ENCODE results near the gene SPRED2. TPM values are rescaled to one million over a fixed set of nuclear protein-coding genes. Genes with fewer than 3 reads are reported as not detected.

The SPRED2 gene
- total RNA-seq, 2 experiments from 2014 or later = 6.1 to 8.9 TPM

GRCh38 chr2:65292461-65293011 is 139.9 kb downstream of the SPRED2 start:
- ChIA-PET CTCF (interaction anchor here (0.8 to 1.4 kb wide), 2 partner anchors 28 kb away, joined by 3 to 4 read pairs; no protein-coding TSS in a partner anchor), POLR2A (no interaction called here)
- no peak overlapping the region for H3K4me3 Mint-ChIP-seq
- DNase-seq = no peak
- H3K27me3 Mint-ChIP-seq = peaks cover 16% of the 10 kb centered on the region
- no peaks in the 10 kb centered on the region for H3K9me3 Mint-ChIP-seq
- H3K27ac Mint-ChIP-seq = no peak overlapping the region
- intact Hi-C loops (cut with micrococcal nuclease) = no loop called here
- no peaks in the 10 kb centered on the region for H3K36me3 Mint-ChIP-seq
- peaks cover 5% of the 10 kb centered on the region for H3K4me1 Mint-ChIP-seq (ENCODE audit: low read depth)

- Mint-ChIP-seq H3K9me3 (no peaks in the 10 kb centered on the region), H3K27ac (no peak overlapping the region), H3K4me1 (ENCODE audit: low read depth) (peaks cover 3% of the 10 kb centered on the region), H3K4me3 (no peak overlapping the region), H3K27me3 (peaks cover 16% of the 10 kb centered on the region), H3K36me3 (no peaks in the 10 kb centered on the region)
- ChIA-PET CTCF (interaction anchor here (1.4 kb wide), 1 partner anchor 28 kb away, joined by 4 read pairs; no protein-coding TSS in a partner anchor), POLR2A (no interaction called here)
- intact Hi-C loops (cut with micrococcal nuclease) = no loop called here
- DNase-seq = no peak
These were observed 140.3 kb downstream of the SPRED2 start for GRCh38 chr2:65292106-65292400.

- ChIA-PET POLR2A (no interaction called here), CTCF (no interaction called here)
- H3K9me3 Mint-ChIP-seq = no peaks in the 10 kb centered on the region
- no peaks in the 10 kb centered on the region for H3K4me1 Mint-ChIP-seq (ENCODE audit: low read depth)
- H3K27ac Mint-ChIP-seq = no peak overlapping the region
- intact Hi-C loops (cut with micrococcal nuclease) = no loop called here
- no peak for DNase-seq
- peaks cover 11% of the 10 kb centered on the region for H3K27me3 Mint-ChIP-seq
- H3K36me3 Mint-ChIP-seq = no peaks in the 10 kb centered on the region
- H3K4me3 Mint-ChIP-seq = no peak overlapping the region
These were observed 140.9 kb downstream of the SPRED2 start for GRCh38 chr2:65291216-65292105.

- CTCF ChIA-PET = no interaction called here
- Mint-ChIP-seq H3K27me3 (no peaks in the 10 kb centered on the region), H3K36me3 (no peaks in the 10 kb centered on the region), H3K9me3 (no peaks in the 10 kb centered on the region), H3K4me1 (ENCODE audit: low read depth) (no peaks in the 10 kb centered on the region), H3K4me3 (no peak overlapping the region), H3K27ac (no peak overlapping the region)
- POLR2A ChIA-PET = no interaction called here
- DNase-seq = no peak
- intact Hi-C loops (cut with micrococcal nuclease) = no loop called here
These were observed 145.0 kb downstream of the SPRED2 start for GRCh38 chr2:65287364-65287763.

GRCh38 chr2:65282477-65283053 is 149.8 kb downstream of the SPRED2 start:
- DNase-seq = no peak
- intact Hi-C loops (cut with micrococcal nuclease) = no loop called here
- no peaks in the 10 kb centered on the region for H3K27me3 Mint-ChIP-seq
- no peak overlapping the region for H3K4me3 Mint-ChIP-seq
- no peaks in the 10 kb centered on the region for H3K36me3 Mint-ChIP-seq
- CTCF ChIA-PET = interaction anchor here (0.6 to 1.2 kb wide), 2 partner anchors 38 to 74 kb away, joined by 3 read pairs; no protein-coding TSS in a partner anchor
- POLR2A ChIA-PET = no interaction called here
- no peaks in the 10 kb centered on the region for H3K9me3 Mint-ChIP-seq
- H3K27ac Mint-ChIP-seq = no peak overlapping the region
- H3K4me1 Mint-ChIP-seq (ENCODE audit: low read depth) = peaks cover 14% of the 10 kb centered on the region

GRCh38 chr2:65281627-65282351 is 150.6 kb downstream of the SPRED2 start:
- CTCF ChIA-PET = interaction anchor here (0.6 to 1.2 kb wide), 2 partner anchors 39 to 75 kb away, joined by 3 read pairs; no protein-coding TSS in a partner anchor
- intact Hi-C loops (cut with micrococcal nuclease) = no loop called here
- Mint-ChIP-seq H3K9me3 (no peaks in the 10 kb centered on the region), H3K36me3 (no peaks in the 10 kb centered on the region), H3K4me1 (ENCODE audit: low read depth) (peaks cover 14% of the 10 kb centered on the region), H3K27ac (no peak overlapping the region), H3K27me3 (no peaks in the 10 kb centered on the region), H3K4me3 (no peak overlapping the region)
- POLR2A ChIA-PET = no interaction called here
- no peak for DNase-seq

GRCh38 chr2:65279756-65280155 is 152.6 kb downstream of the SPRED2 start:
- intact Hi-C loops (cut with micrococcal nuclease) = loop anchor here (5.0 kb wide), 1 partner anchor 38 kb away; no protein-coding TSS in a partner anchor
- H3K36me3 Mint-ChIP-seq = no peaks in the 10 kb centered on the region

GRCh38 chr2:65278531-65278981 is 153.8 kb downstream of the SPRED2 start:
- peaks cover 3% of the 10 kb centered on the region for H3K36me3 Mint-ChIP-seq
- intact Hi-C loops (cut with micrococcal nuclease) = loop anchor here (5.0 kb wide), 1 partner anchor 39 kb away; no protein-coding TSS in a partner anchor
- H3K4me3 Mint-ChIP-seq = no peak overlapping the region
- H3K9me3 Mint-ChIP-seq = no peaks in the 10 kb centered on the region
- DNase-seq = no peak
- CTCF ChIA-PET = interaction anchor here (0.6 to 1.2 kb wide), 3 partner anchors 13 to 42 kb away, joined by 3 to 8 read pairs (median 7); no protein-coding TSS in a partner anchor
- peaks cover 14% of the 10 kb centered on the region for H3K4me1 Mint-ChIP-seq (ENCODE audit: low read depth)
- H3K27me3 Mint-ChIP-seq = no peaks in the 10 kb centered on the region
- no peak overlapping the region for H3K27ac Mint-ChIP-seq
- POLR2A ChIA-PET = interaction anchor here (0.5 to 1.4 kb wide), 2 partner anchors 41 to 295 kb away, joined by 3 to 5 read pairs; no protein-coding TSS in a partner anchor

More at GRCh38 chr2:65279756-65280155, 152.6 kb downstream of the SPRED2 start:
- no peak overlapping the region for H3K27ac Mint-ChIP-seq
- H3K4me3 Mint-ChIP-seq = no peak overlapping the region
- no peaks in the 10 kb centered on the region for H3K9me3 Mint-ChIP-seq
- CTCF ChIA-PET = no interaction called here
- POLR2A ChIA-PET = no interaction called here
- DNase-seq = no peak
- no peaks in the 10 kb centered on the region for H3K27me3 Mint-ChIP-seq
- H3K4me1 Mint-ChIP-seq (ENCODE audit: low read depth) = peaks cover 14% of the 10 kb centered on the region

GRCh38 chr2:65277791-65278483 is 154.5 kb downstream of the SPRED2 start:
- Mint-ChIP-seq H3K27me3 (no peaks in the 10 kb centered on the region), H3K4me1 (ENCODE audit: low read depth) (peaks cover 14% of the 10 kb centered on the region), H3K4me3 (no peak overlapping the region), H3K36me3 (peaks cover 3% of the 10 kb centered on the region), H3K27ac (no peak overlapping the region), H3K9me3 (no peaks in the 10 kb centered on the region)
- intact Hi-C loops (cut with micrococcal nuclease) = loop anchor here (5.0 kb wide), 1 partner anchor 39 kb away; no protein-coding TSS in a partner anchor
- DNase-seq = no peak
- POLR2A ChIA-PET = interaction anchor here (0.5 to 1.4 kb wide), 2 partner anchors 42 to 296 kb away, joined by 3 to 5 read pairs; no protein-coding TSS in a partner anchor
- CTCF ChIA-PET = interaction anchor here (0.6 to 2.8 kb wide), 6 partner anchors 12 to 483 kb away, joined by 3 to 10 read pairs (median 8); no protein-coding TSS in a partner anchor

- peaks cover 14% of the 10 kb centered on the region for H3K4me1 Mint-ChIP-seq (ENCODE audit: low read depth)
- no peaks in the 10 kb centered on the region for H3K27me3 Mint-ChIP-seq
- no peak overlapping the region for H3K27ac Mint-ChIP-seq
- intact Hi-C loops (cut with micrococcal nuclease) = loop anchor here (5.0 kb wide), 1 partner anchor 40 kb away; no protein-coding TSS in a partner anchor
- H3K9me3 Mint-ChIP-seq = no peaks in the 10 kb centered on the region
- ChIA-PET CTCF (interaction anchor here (0.8 to 2.8 kb wide), 4 partner anchors 12 to 482 kb away, joined by 3 to 10 read pairs (median 6); no protein-coding TSS in a partner anchor), POLR2A (interaction anchor here (1.5 kb wide), 1 partner anchor 24 kb away, joined by 4 read pairs; no protein-coding TSS in a partner anchor)
- DNase-seq = no peak
- no peak overlapping the region for H3K4me3 Mint-ChIP-seq
- H3K36me3 Mint-ChIP-seq = peaks cover 10% of the 10 kb centered on the region
These were observed 155.3 kb downstream of the SPRED2 start for GRCh38 chr2:65277118-65277517.

- CTCF ChIA-PET = interaction anchor here (1.2 to 2.8 kb wide), 5 partner anchors 11 to 90 kb away, joined by 3 to 10 read pairs (median 4); no protein-coding TSS in a partner anchor
- H3K27me3 Mint-ChIP-seq = no peaks in the 10 kb centered on the region
- H3K27ac Mint-ChIP-seq = no peak overlapping the region
- H3K4me1 Mint-ChIP-seq (ENCODE audit: low read depth) = peaks cover 14% of the 10 kb centered on the region
- H3K4me3 Mint-ChIP-seq = no peak overlapping the region
- POLR2A ChIA-PET = interaction anchor here (0.9 to 1.5 kb wide), 2 partner anchors 22 to 24 kb away, joined by 3 to 4 read pairs; no protein-coding TSS in a partner anchor
- no peak for DNase-seq
- intact Hi-C loops (cut with micrococcal nuclease) = loop anchor here (5.0 kb wide), 1 partner anchor 41 kb away; no protein-coding TSS in a partner anchor
- H3K9me3 Mint-ChIP-seq = no peaks in the 10 kb centered on the region
- H3K36me3 Mint-ChIP-seq = peaks cover 11% of the 10 kb centered on the region
These were observed 155.8 kb downstream of the SPRED2 start for GRCh38 chr2:65276609-65277008.
